ENCODE results near the gene ATP6V0A4. TPM values are rescaled to one million over a fixed set of nuclear protein-coding genes. Genes with fewer than 3 reads are reported as not detected.
"Not testable (repeated sequence)": the region's sequence is repeated elsewhere in the genome, so short reads cannot be mapped to it uniquely, and the experiment has no call there.

Gene ATP6V0A4
- total RNA-seq, 4 donors from 2014 or later, result not detected

GRCh38 chr7:138801256-138801655 is 3.3 kb upstream of the ATP6V0A4 start:
- no peak for TF ChIP-seq CTCF (IDR thresholded peaks at IDR 0.05 in 4 of 5, conservative IDR thresholded peaks at IDR 0.05 in 1 of 5)
- no peak for TF ChIP-seq POLR2A (IDR thresholded peaks at IDR 0.05)
- Histone ChIP-seq H3K27ac (no peak overlapping the region), H3K27me3 (no peaks in the 10 kb centered on the region), H3K4me1 (no peaks in the 10 kb centered on the region), H3K9me3 (no peaks in the 10 kb centered on the region), H3K4me3 (no peak overlapping the region), H3K36me3 (no peaks in the 10 kb centered on the region)
- no peak for ATAC-seq
- no peak for DNase-seq
- intact Hi-C loops (cut with DNase I; ENCODE audit: low total_unique reads) (no loop called here), in situ Hi-C loops (cut with MboI; ENCODE audit: low sequenced_read_pairs in 4 of 4) (no loop called here)

GRCh38 chr7:138799336-138800000 is 1.5 kb upstream of the ATP6V0A4 start:
- no peak for DNase-seq
- Histone ChIP-seq H3K9me3 (no peaks in the 10 kb centered on the region), H3K27ac (no peak overlapping the region), H3K4me1 (no peaks in the 10 kb centered on the region), H3K36me3 (no peaks in the 10 kb centered on the region), H3K27me3 (no peaks in the 10 kb centered on the region), H3K4me3 (no peak overlapping the region)
- TF ChIP-seq CTCF (IDR thresholded peaks at IDR 0.05 in 4 of 5, conservative IDR thresholded peaks at IDR 0.05 in 1 of 5), result no peak
- TF ChIP-seq POLR2A (IDR thresholded peaks at IDR 0.05), result no peak
- intact Hi-C loops (cut with DNase I; ENCODE audit: low total_unique reads), result no loop called here
- ATAC-seq, result no peak
- in situ Hi-C loops (cut with MboI; ENCODE audit: low sequenced_read_pairs in 4 of 4), result no loop called here

GRCh38 chr7:138798836-138799235 is 840 bp upstream of the ATP6V0A4 start:
- H3K27me3 ChIP-seq, result no peaks in the 10 kb centered on the region
- no peak overlapping the region for H3K4me3 ChIP-seq
- no peaks in the 10 kb centered on the region for H3K4me1 ChIP-seq
- intact Hi-C loops (cut with DNase I; ENCODE audit: low total_unique reads) (no loop called here), in situ Hi-C loops (cut with MboI; ENCODE audit: low sequenced_read_pairs in 4 of 4) (no loop called here)
- no peaks in the 10 kb centered on the region for H3K9me3 ChIP-seq
- no peak overlapping the region for H3K27ac ChIP-seq
- no peak for DNase-seq
- no peak for ATAC-seq
- no peaks in the 10 kb centered on the region for H3K36me3 ChIP-seq
- TF ChIP-seq POLR2A (IDR thresholded peaks at IDR 0.05) (no peak), CTCF (IDR thresholded peaks at IDR 0.05 in 4 of 5, conservative IDR thresholded peaks at IDR 0.05 in 1 of 5) (no peak)

GRCh38 chr7:138797046-138797445 is 950 bp downstream of the ATP6V0A4 start:
- intact Hi-C loops (cut with DNase I; ENCODE audit: low total_unique reads); H3K36me3 ChIP-seq; H3K4me1 ChIP-seq; DNase-seq; H3K27me3 ChIP-seq; in situ Hi-C loops (cut with MboI; ENCODE audit: low sequenced_read_pairs in 4 of 4); H3K4me3 ChIP-seq; H3K9me3 ChIP-seq; ATAC-seq; H3K27ac ChIP-seq: not testable (repeated sequence)

GRCh38 chr7:138796038-138796615 is 1.9 kb downstream of the ATP6V0A4 start:
- H3K9me3 ChIP-seq, result no peaks in the 10 kb centered on the region

More at GRCh38 chr7:138796038-138796615, 1.9 kb downstream of the ATP6V0A4 start:
- TF ChIP-seq CTCF (IDR thresholded peaks at IDR 0.05 in 4 of 5, conservative IDR thresholded peaks at IDR 0.05 in 1 of 5) (no peak), POLR2A (IDR thresholded peaks at IDR 0.05) (no peak)
- no peak for DNase-seq
- in situ Hi-C loops (cut with MboI; ENCODE audit: low sequenced_read_pairs in 4 of 4), result no loop called here
- no peaks in the 10 kb centered on the region for H3K27me3 ChIP-seq
- H3K27ac ChIP-seq, result no peak overlapping the region
- no peak for ATAC-seq
- no peaks in the 10 kb centered on the region for H3K36me3 ChIP-seq
- no peaks in the 10 kb centered on the region for H3K4me1 ChIP-seq
- H3K4me3 ChIP-seq, result no peak overlapping the region
- intact Hi-C loops (cut with DNase I; ENCODE audit: low total_unique reads), result no loop called here
